Transverse colon (tissue), 4 donors: ENCODE results near the gene FNDC7.

ENCODE experiments used
- POLR2A ChIP-seq: fragments of 450-650 bp; IDR thresholded peaks from one replicate; pipeline ENCODE4 v1.6.1; 2016; ENCODE audit warnings: antibody characterized with exemption, mild to moderate bottlenecking, moderate library complexity
- POLR2AphosphoS5 ChIP-seq, 3 donors: sonication (generic); formaldehyde crosslinking; IDR thresholded peaks; one replicate each; pipeline ENCODE4 v1.6.1; 2016; ENCODE audit warnings: antibody characterized with exemption in 3 of 3
- TF ChIP-seq, protein P1 (sequence below), 5 experiments: fragments of 200-600 bp in 3 of 5; fragments of 450-650 bp in 2 of 5; sonication (generic) in 3 of 5; IDR thresholded peaks; 1 replicate in 2 of 5; 2 replicates in 3 of 5; pipeline ENCODE4 v1.5.1; 2016 to 2017; ENCODE audit warnings: antibody characterized with exemption in 5 of 5, inconsistent platforms in 3 of 5, mild to moderate bottlenecking in 2 of 5, moderate library complexity in 1 of 5

DNA sequence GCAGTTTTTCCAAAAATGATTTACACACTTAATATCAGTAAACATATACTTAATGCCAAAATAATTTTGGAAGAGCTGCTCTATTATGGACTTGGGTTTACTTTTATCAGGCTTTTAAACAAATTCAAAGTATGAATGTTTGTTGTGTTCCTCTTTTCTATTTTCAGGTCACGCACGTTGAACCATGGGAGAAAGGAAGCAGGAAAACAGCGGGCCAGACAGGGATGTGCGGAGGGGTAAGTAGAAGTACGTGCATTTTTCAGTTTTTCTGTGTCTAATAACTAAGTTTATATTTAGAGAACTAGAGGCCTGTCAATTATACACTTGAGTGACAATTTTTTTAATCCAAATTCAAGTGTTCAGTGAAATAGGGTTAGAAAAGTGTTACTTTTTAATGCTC lies 17.2 kb upstream of the FNDC7 start:
- TF ChIP-seq, protein P1, sequence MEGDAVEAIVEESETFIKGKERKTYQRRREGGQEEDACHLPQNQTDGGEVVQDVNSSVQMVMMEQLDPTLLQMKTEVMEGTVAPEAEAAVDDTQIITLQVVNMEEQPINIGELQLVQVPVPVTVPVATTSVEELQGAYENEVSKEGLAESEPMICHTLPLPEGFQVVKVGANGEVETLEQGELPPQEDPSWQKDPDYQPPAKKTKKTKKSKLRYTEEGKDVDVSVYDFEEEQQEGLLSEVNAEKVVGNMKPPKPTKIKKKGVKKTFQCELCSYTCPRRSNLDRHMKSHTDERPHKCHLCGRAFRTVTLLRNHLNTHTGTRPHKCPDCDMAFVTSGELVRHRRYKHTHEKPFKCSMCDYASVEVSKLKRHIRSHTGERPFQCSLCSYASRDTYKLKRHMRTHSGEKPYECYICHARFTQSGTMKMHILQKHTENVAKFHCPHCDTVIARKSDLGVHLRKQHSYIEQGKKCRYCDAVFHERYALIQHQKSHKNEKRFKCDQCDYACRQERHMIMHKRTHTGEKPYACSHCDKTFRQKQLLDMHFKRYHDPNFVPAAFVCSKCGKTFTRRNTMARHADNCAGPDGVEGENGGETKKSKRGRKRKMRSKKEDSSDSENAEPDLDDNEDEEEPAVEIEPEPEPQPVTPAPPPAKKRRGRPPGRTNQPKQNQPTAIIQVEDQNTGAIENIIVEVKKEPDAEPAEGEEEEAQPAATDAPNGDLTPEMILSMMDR (IDR thresholded peaks at IDR 0.05) = no peak
- TF ChIP-seq POLR2A (no peak), POLR2AphosphoS5 (IDR thresholded peaks at IDR 0.05) (no peak)
